ENCODE results near the gene WDR82. TPM values are rescaled to one million over a fixed set of nuclear protein-coding genes. Genes with fewer than 3 reads are reported as not detected.

WDR82 gene
- total and polyA plus RNA-seq, 10 of the 15 experiments (the other 5 are each of a cell fraction or from before 2014, with no cell fraction given): 10.1 to 82.4 (median 48.7) TPM

- 40% methylated on average over 13 of the region's 14 CpGs for WGBS (ENCODE audit: insufficient coverage, insufficient replicate concordance, low lambda C conversion rate, missing lambda C conversion rate)
- CTCF ChIA-PET: interaction anchor here (0.6 to 19.0 kb wide), 13 partner anchors 9 to 1288 kb away, joined by 3 to 451 read pairs (median 4); no protein-coding TSS in a partner anchor
- no peak for TF ChIP-seq BCL3 (IDR thresholded peaks at IDR 0.05; ENCODE audit: borderline replicate concordance, insufficient read depth, low read depth, low read length, poor library complexity, severe bottlenecking)
- TF ChIP-seq MYB (IDR thresholded peaks at IDR 0.05; ENCODE audit: borderline replicate concordance, low read depth, low read length): no peak
- no peak for TF ChIP-seq CUX1 (IDR thresholded peaks at IDR 0.05; ENCODE audit: insufficient replicate concordance, low read depth, low read length)
- peak; percentile 55 for TF ChIP-seq NR2F1 (conservative IDR thresholded peaks at IDR 0.05)
- TF ChIP-seq SREBF1 (IDR thresholded peaks at IDR 0.05; ENCODE audit: low read length): no peak
- no peak for TF ChIP-seq BMI1 (IDR thresholded peaks at IDR 0.05; ENCODE audit: borderline replicate concordance)
- no peak for TF ChIP-seq ZNF274 (IDR thresholded peaks at IDR 0.05; ENCODE audit: insufficient read depth, insufficient read length)
- 0 out of 2 replicates have a peak, but pooled peaks have one; percentile 21 for TF ChIP-seq RB1 (IDR thresholded peaks at IDR 0.05; ENCODE audit: borderline replicate concordance)
- TF ChIP-seq EZH2 (IDR thresholded peaks at IDR 0.05; ENCODE audit: borderline replicate concordance, control insufficient read depth, low read depth, low read length): no peak
- TF ChIP-seq RAD51 (IDR thresholded peaks at IDR 0.05): no peak
- no peak for TF ChIP-seq CHD1 (IDR thresholded peaks at IDR 0.05; ENCODE audit: low read depth, low read length)
- TF ChIP-seq GATAD2B (conservative IDR thresholded peaks at IDR 0.05; ENCODE audit: low read depth): peak; percentile 37; the same call in 1 of the 2 replicates
- TF ChIP-seq POLR2A (IDR thresholded peaks at IDR 0.05; ENCODE audit: low read depth, low read length): peak; percentile 65
- no peak for TF ChIP-seq PKNOX1 (IDR thresholded peaks at IDR 0.05)
- no peak for TF ChIP-seq SREBF2 (IDR thresholded peaks at IDR 0.05; ENCODE audit: low read length)
- TF ChIP-seq DPF2 (IDR thresholded peaks at IDR 0.05): peak; percentile 52
- peak; percentile 79 for TF ChIP-seq IKZF1 (conservative IDR thresholded peaks at IDR 0.05)
Measured at GRCh38 chr3:52299879-52300611, 21.6 kb upstream of the WDR82 start.

More at GRCh38 chr3:52299879-52300611, 21.6 kb upstream of the WDR82 start:
- FAIRE-seq (peak; percentile 41), DNase-seq (ENCODE audit: low read depth, low spot score) (no peak), ATAC-seq (peak; percentile 80)
- Histone ChIP-seq H3K9me3 (replicated peaks; ENCODE audit: control insufficient read depth, insufficient read depth, low read length) (no peaks in the 10 kb centered on the region), H4K20me1 (ENCODE audit: control insufficient read depth, insufficient read depth) (no peaks in the 10 kb centered on the region), H3K4me1 (ENCODE audit: control insufficient read depth, insufficient read depth, low read length) (peaks cover 12% of the 10 kb centered on the region), H3K4me2 (ENCODE audit: control insufficient read depth, insufficient read depth) (peak overlapping the region; percentile 60), H2AFZ (ENCODE audit: control insufficient read depth, low read depth, low read length) (peak overlapping the region; percentile 26), H3K36me3 (ENCODE audit: control insufficient read depth in 2 of 2, insufficient read depth in 2 of 2, low read length in 1 of 2) (no peaks in the 10 kb centered on the region; a peak in 1 of 4 replicates), H3K27me3 (replicated peaks in 1 of 2; ENCODE audit: control insufficient read depth in 2 of 2, insufficient read depth in 2 of 2, low read length in 1 of 2) (no peaks in the 10 kb centered on the region), H3K4me3 (no peak overlapping the region), H3K9ac (ENCODE audit: control insufficient read depth, insufficient read depth, low read length) (0 out of 2 replicates have a peak overlapping the region, but pooled peaks have one; percentile 22), H3K27ac (ENCODE audit: control insufficient read depth, insufficient read depth) (0 out of 2 replicates have a peak overlapping the region, but pooled peaks have one; percentile 24), H3K79me2 (ENCODE audit: control insufficient read depth, insufficient read depth, low read length) (no peaks in the 10 kb centered on the region)
- ChIA-PET RAD21 (ENCODE audit: unreplicated experiment) (interaction anchor here (0.8 to 5.7 kb wide), 9 partner anchors 9 to 247 kb away, joined by 3 to 52 read pairs (median 3); no protein-coding TSS in a partner anchor), SMC1A (ENCODE audit: uncharacterized antibody, unreplicated experiment) (interaction anchor here (0.8 to 6.6 kb wide), 9 partner anchors 10 to 68 kb away, joined by 3 to 62 read pairs (median 5); partner anchors contain the start of gene GLYCTK), POLR2A (interaction anchor here (0.6 to 2.6 kb wide), 8 partner anchors 9 to 60 kb away, joined by 3 to 29 read pairs (median 4); partner anchors contain the start of genes DNAH1 and GLYCTK)
- intact Hi-C loops (cut with micrococcal nuclease; ENCODE audit: unreplicated experiment): no loop called here
- in situ Hi-C loops (cut with MboI): no loop called here
- BruUV-seq (replicated peaks): no TSS peak
